ENCODE measurements around the gene STK4.
"Not testable (repeated sequence)": the region's sequence is repeated elsewhere in the genome, so short reads cannot be mapped to it uniquely, and the experiment has no call there.

The STK4 gene

DNA sequence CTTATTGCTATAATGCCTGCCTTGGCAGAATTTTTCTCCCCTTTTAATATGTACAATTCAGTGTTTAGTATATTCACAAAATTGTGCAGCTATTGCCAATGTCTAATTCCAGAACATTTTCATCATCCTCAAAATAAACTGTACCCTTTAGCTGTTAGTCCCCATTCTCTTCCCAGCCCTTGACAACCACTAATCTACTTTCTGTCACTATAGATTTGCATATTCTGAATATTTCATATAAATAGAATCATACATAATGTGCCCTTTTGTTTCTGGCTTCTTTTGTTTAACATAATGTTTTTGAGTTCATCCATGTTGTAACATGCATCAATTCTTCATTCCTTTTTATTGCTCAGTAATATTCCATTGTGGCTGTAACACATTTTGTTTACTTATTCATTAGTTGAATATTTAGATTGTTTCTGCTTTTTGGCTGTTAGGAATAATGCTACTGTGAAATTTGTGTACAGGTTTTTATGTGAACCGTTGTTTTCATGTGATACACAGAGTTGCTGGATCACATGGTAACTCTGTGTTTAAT, 22.4 kb downstream of the STK4 start:
- Histone ChIP-seq H3K4me3 (ENCODE audit: low read depth, low read length) (no peak overlapping the region), H3K9me3 (ENCODE audit: control insufficient read depth, insufficient read depth, low read length) (no peaks in the 10 kb centered on the region), H3K9ac (ENCODE audit: low read depth, low read length) (no peak overlapping the region), H3K27me3 (ENCODE audit: control insufficient read depth, insufficient read depth, low read length) (no peaks in the 10 kb centered on the region), H3K36me3 (ENCODE audit: control insufficient read depth, insufficient read depth, low read length) (peaks cover 49% of the 10 kb centered on the region), H3K4me1 (ENCODE audit: control insufficient read depth, insufficient read depth, low read length) (peaks cover 15% of the 10 kb centered on the region), H3K27ac (ENCODE audit: low read depth, low read length) (no peak overlapping the region)

- H3K9me3 ChIP-seq (ENCODE audit: control insufficient read depth, insufficient read depth, low read length), result no peaks in the 10 kb centered on the region
- H3K27ac ChIP-seq (ENCODE audit: low read depth, low read length), result peak overlapping the region; percentile 12
- H3K36me3 ChIP-seq (ENCODE audit: control insufficient read depth, insufficient read depth, low read length), result peaks cover 43% of the 10 kb centered on the region
- H3K27me3 ChIP-seq (ENCODE audit: control insufficient read depth, insufficient read depth, low read length), result no peaks in the 10 kb centered on the region
- H3K9ac ChIP-seq (ENCODE audit: low read depth, low read length), result no peak overlapping the region
- H3K4me3 ChIP-seq (ENCODE audit: low read depth, low read length), result no peak overlapping the region
- H3K4me1 ChIP-seq (ENCODE audit: control insufficient read depth, insufficient read depth, low read length), result peaks cover 15% of the 10 kb centered on the region
These were observed 24.1 kb downstream of the STK4 start for GRCh38 chr20:44990425-44990824.

GRCh38 chr20:44990957-44991356, 24.6 kb downstream of the STK4 start:
- H3K27me3 ChIP-seq (ENCODE audit: control insufficient read depth, insufficient read depth, low read length), result no peaks in the 10 kb centered on the region
- no peak overlapping the region for H3K9ac ChIP-seq (ENCODE audit: low read depth, low read length)
- H3K27ac ChIP-seq (ENCODE audit: low read depth, low read length), result no peak overlapping the region
- peaks cover 15% of the 10 kb centered on the region for H3K4me1 ChIP-seq (ENCODE audit: control insufficient read depth, insufficient read depth, low read length)
- peaks cover 43% of the 10 kb centered on the region for H3K36me3 ChIP-seq (ENCODE audit: control insufficient read depth, insufficient read depth, low read length)
- H3K9me3 ChIP-seq (ENCODE audit: control insufficient read depth, insufficient read depth, low read length), result no peaks in the 10 kb centered on the region
- no peak overlapping the region for H3K4me3 ChIP-seq (ENCODE audit: low read depth, low read length)

- peaks cover 15% of the 10 kb centered on the region for H3K4me1 ChIP-seq (ENCODE audit: control insufficient read depth, insufficient read depth, low read length)
- H3K4me3 ChIP-seq (ENCODE audit: low read depth, low read length), result no peak overlapping the region
- H3K27ac ChIP-seq (ENCODE audit: low read depth, low read length), result peak overlapping the region; percentile 63
- H3K9ac ChIP-seq (ENCODE audit: low read depth, low read length), result no peak overlapping the region
- no peaks in the 10 kb centered on the region for H3K9me3 ChIP-seq (ENCODE audit: control insufficient read depth, insufficient read depth, low read length)
- H3K36me3 ChIP-seq (ENCODE audit: control insufficient read depth, insufficient read depth, low read length), result peaks cover 45% of the 10 kb centered on the region
- H3K27me3 ChIP-seq (ENCODE audit: control insufficient read depth, insufficient read depth, low read length), result no peaks in the 10 kb centered on the region
These were observed 27.0 kb downstream of the STK4 start for GRCh38 chr20:44993343-44993742.

- H3K4me1 ChIP-seq (ENCODE audit: control insufficient read depth, insufficient read depth, low read length), result no peaks in the 10 kb centered on the region; the same call in 1 of the 2 replicates
- no peaks in the 10 kb centered on the region for H3K9me3 ChIP-seq (ENCODE audit: control insufficient read depth, insufficient read depth, low read length)
- H3K4me3 ChIP-seq (ENCODE audit: low read depth, low read length), result no peak overlapping the region
- H3K36me3 ChIP-seq (ENCODE audit: control insufficient read depth, insufficient read depth, low read length), result peaks cover 70% of the 10 kb centered on the region
- no peak overlapping the region for H3K27ac ChIP-seq (ENCODE audit: low read depth, low read length)
- H3K9ac ChIP-seq (ENCODE audit: low read depth, low read length), result no peak overlapping the region
- no peaks in the 10 kb centered on the region for H3K27me3 ChIP-seq (ENCODE audit: control insufficient read depth, insufficient read depth, low read length)
These were observed 30.9 kb downstream of the STK4 start for GRCh38 chr20:44997171-44997570.

GRCh38 chr20:44997668-44998067, 31.4 kb downstream of the STK4 start:
- Histone ChIP-seq H3K36me3 (ENCODE audit: control insufficient read depth, insufficient read depth, low read length) (peaks cover 75% of the 10 kb centered on the region), H3K4me3 (ENCODE audit: low read depth, low read length) (no peak overlapping the region), H3K9me3 (ENCODE audit: control insufficient read depth, insufficient read depth, low read length) (no peaks in the 10 kb centered on the region), H3K4me1 (ENCODE audit: control insufficient read depth, insufficient read depth, low read length) (no peaks in the 10 kb centered on the region; the same call in 1 of the 2 replicates), H3K9ac (ENCODE audit: low read depth, low read length) (no peak overlapping the region), H3K27ac (ENCODE audit: low read depth, low read length) (no peak overlapping the region), H3K27me3 (ENCODE audit: control insufficient read depth, insufficient read depth, low read length) (no peaks in the 10 kb centered on the region)

- no peaks in the 10 kb centered on the region for H3K9me3 ChIP-seq (ENCODE audit: control insufficient read depth, insufficient read depth, low read length)
- H3K27ac ChIP-seq (ENCODE audit: low read depth, low read length), result no peak overlapping the region
- no peak overlapping the region for H3K9ac ChIP-seq (ENCODE audit: low read depth, low read length)
- no peak overlapping the region for H3K4me3 ChIP-seq (ENCODE audit: low read depth, low read length)
- H3K4me1 ChIP-seq (ENCODE audit: control insufficient read depth, insufficient read depth, low read length), result no peaks in the 10 kb centered on the region
- no peaks in the 10 kb centered on the region for H3K27me3 ChIP-seq (ENCODE audit: control insufficient read depth, insufficient read depth, low read length)
- H3K36me3 ChIP-seq (ENCODE audit: control insufficient read depth, insufficient read depth, low read length), result peaks cover 14% of the 10 kb centered on the region
These were observed 42.3 kb downstream of the STK4 start for GRCh38 chr20:45008521-45009049.

DNA sequence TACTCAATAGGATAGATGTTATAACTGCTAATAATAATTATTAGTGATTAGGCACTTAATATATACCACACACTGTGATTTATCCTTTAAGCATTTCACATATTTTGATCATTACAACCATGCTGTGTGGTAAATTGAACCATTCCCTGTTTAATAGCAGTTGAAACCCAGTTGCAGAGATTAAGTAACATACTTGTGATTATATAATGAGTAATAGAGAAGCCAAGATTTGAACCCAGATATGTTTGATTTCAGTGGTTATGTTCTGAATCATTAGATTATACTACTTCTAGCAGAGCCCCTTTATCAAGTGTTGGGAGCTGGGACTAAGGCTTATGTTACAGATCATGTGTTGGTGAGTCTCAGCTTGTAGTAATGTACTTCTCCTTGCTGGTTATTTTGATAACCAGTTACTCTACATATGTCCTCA, 44.1 kb downstream of the STK4 start:
- Histone ChIP-seq H3K9ac (ENCODE audit: low read depth, low read length) (no peak overlapping the region), H3K4me1 (ENCODE audit: control insufficient read depth, insufficient read depth, low read length) (0 out of 2 replicates have a peak, but pooled peaks cover 11% of the 10 kb centered on the region), H3K36me3 (ENCODE audit: control insufficient read depth, insufficient read depth, low read length) (peaks cover 14% of the 10 kb centered on the region), H3K9me3 (ENCODE audit: control insufficient read depth, insufficient read depth, low read length) (no peaks in the 10 kb centered on the region), H3K27ac (ENCODE audit: low read depth, low read length) (no peak overlapping the region), H3K4me3 (ENCODE audit: low read depth, low read length) (no peak overlapping the region), H3K27me3 (ENCODE audit: control insufficient read depth, insufficient read depth, low read length) (no peaks in the 10 kb centered on the region)

- Histone ChIP-seq H3K4me3 (ENCODE audit: low read depth, low read length) (no peak overlapping the region), H3K9ac (ENCODE audit: low read depth, low read length) (no peak overlapping the region), H3K36me3 (ENCODE audit: control insufficient read depth, insufficient read depth, low read length) (peaks cover 14% of the 10 kb centered on the region), H3K4me1 (ENCODE audit: control insufficient read depth, insufficient read depth, low read length) (peaks cover 16% of the 10 kb centered on the region), H3K27ac (ENCODE audit: low read depth, low read length) (no peak overlapping the region), H3K27me3 (ENCODE audit: control insufficient read depth, insufficient read depth, low read length) (no peaks in the 10 kb centered on the region), H3K9me3 (ENCODE audit: control insufficient read depth, insufficient read depth, low read length) (no peaks in the 10 kb centered on the region)
These were observed 44.8 kb downstream of the STK4 start for GRCh38 chr20:45011108-45011526.

- Histone ChIP-seq H3K9me3 (ENCODE audit: control insufficient read depth, insufficient read depth, low read length) (no peaks in the 10 kb centered on the region), H3K4me1 (ENCODE audit: control insufficient read depth, insufficient read depth, low read length) (peaks cover 33% of the 10 kb centered on the region), H3K27me3 (ENCODE audit: control insufficient read depth, insufficient read depth, low read length) (no peaks in the 10 kb centered on the region), H3K36me3 (ENCODE audit: control insufficient read depth, insufficient read depth, low read length) (peaks cover 4% of the 10 kb centered on the region), H3K27ac (ENCODE audit: low read depth, low read length) (no peak overlapping the region), H3K9ac (ENCODE audit: low read depth, low read length) (no peak overlapping the region), H3K4me3 (ENCODE audit: low read depth, low read length) (no peak overlapping the region)
These were observed 46.5 kb downstream of the STK4 start for GRCh38 chr20:45012682-45013302.

GRCh38 chr20:45014131-45014530, 47.8 kb downstream of the STK4 start:
- not testable (repeated sequence) for H3K9me3 ChIP-seq (ENCODE audit: control insufficient read depth, insufficient read depth, low read length); H3K27ac ChIP-seq (ENCODE audit: low read depth, low read length); H3K36me3 ChIP-seq (ENCODE audit: control insufficient read depth, insufficient read depth, low read length); H3K4me3 ChIP-seq (ENCODE audit: low read depth, low read length); H3K9ac ChIP-seq (ENCODE audit: low read depth, low read length); H3K27me3 ChIP-seq (ENCODE audit: control insufficient read depth, insufficient read depth, low read length)
- peaks cover 38% of the 10 kb centered on the region for H3K4me1 ChIP-seq (ENCODE audit: control insufficient read depth, insufficient read depth, low read length)
